K562 (cell line): Measurements from ENCODE around the gene IGSF3. TPM values are rescaled to one million over a fixed set of nuclear protein-coding genes. Genes with fewer than 3 reads are reported as not detected.

Source experiments
- ATAC-seq: fragments of 200-7000 bp; cut with Tn5 transposase; 3 replicates; pipeline ENCODE4 v1.9.1; 2020; ENCODE audit warnings: moderate library complexity
- BruUV-seq: library from RNA; stranded (reverse); fragments of 400-500 nt; replicated peaks from 2 replicates; lab custom pipeline; 2021; lab: Mats Ljungman, UMichigan
- CTCF ChIA-PET: fragments of 300-600 bp; formaldehyde crosslinking; extraction: SDS; loops from one replicate; lab custom pipeline; 2021; ENCODE audit warnings: low intra/inter-chr PET ratio; lab: Yijun Ruan, JAX
- POLR2A ChIA-PET: fragments of 300-600, 350-650 bp; sonication (Branson Sonifier 250); formaldehyde crosslinking; extraction: SDS; loops from one replicate; lab custom pipeline; 2021; ENCODE audit warnings: antibody characterized with exemption, inconsistent platforms; lab: Yijun Ruan, JAX
- DNase-seq, 4 experiments: peaks; one replicate each; pipeline versions ENCODE4 v3.0.0 to v3.0.0-alpha.2; 2011 to 2018; ENCODE audit warnings: low spot score in 3 of 4, mixed read lengths in 3 of 4; ENCODE audit errors: extremely low read depth in 1 of 4
- FAIRE-seq: peaks from 2 replicates; lab custom pipeline; 2011; peaks lifted over from hg19 to GRCh38; lab: Jason Lieb, UNC
- H2AFZ ChIP-seq: 2 replicates; pipeline ENCODE4 v1.6.0; 2011; ENCODE audit warnings: low read depth, low read length, control low read depth, inconsistent platforms
- H3K27ac ChIP-seq: fragments of 200-600 bp; 3 replicates; pipeline ENCODE4 v1.8.0; 2011; ENCODE audit warnings: low read depth, mild to moderate bottlenecking, control low read depth, inconsistent platforms, low read length, moderate library complexity, mixed read lengths; ENCODE audit errors: extremely low read depth
- H3K27me3 ChIP-seq, 2 experiments: fragments of 300-600 bp in 1 of 2; 2 replicates in 1 of 2; 3 replicates in 1 of 2; pipeline versions ENCODE4 v1.6.0 to v1.8.0; 2011; ENCODE audit warnings: inconsistent platforms in 2 of 2, low read length in 2 of 2, mild to moderate bottlenecking in 1 of 2, mixed read lengths in 1 of 2, moderate library complexity in 1 of 2; ENCODE audit not compliant: control insufficient read depth in 2 of 2, insufficient read depth in 2 of 2
- H3K36me3 ChIP-seq: fragments of 300-600 bp; 3 replicates; pipeline ENCODE4 v1.8.0; 2011; ENCODE audit warnings: mild to moderate bottlenecking, low read length, inconsistent platforms; ENCODE audit not compliant: control insufficient read depth, insufficient read depth
- H3K4me1 ChIP-seq, 2 experiments: fragments of 200-600 bp in 1 of 2; replicated peaks in 1 of 2; 2 replicates in 1 of 2; 3 replicates in 1 of 2; pipeline versions ENCODE4 v1.5.1 to v1.8.0; 2011; ENCODE audit warnings: inconsistent platforms in 2 of 2, low read length in 2 of 2, mild to moderate bottlenecking in 1 of 2, mixed read lengths in 1 of 2, moderate library complexity in 1 of 2; ENCODE audit not compliant: control insufficient read depth in 2 of 2, insufficient read depth in 2 of 2
- H3K4me2 ChIP-seq: 2 replicates; pipeline ENCODE4 v1.6.1; 2011; ENCODE audit warnings: low read length, control low read depth, inconsistent platforms, mixed read lengths; ENCODE audit not compliant: insufficient read depth
- H3K4me3 ChIP-seq: fragments of 200-600 bp; sonication (generic), shearing (Covaris generic); 2 replicates; pipeline ENCODE4 v1.5.1; 2016; ENCODE audit warnings: control low read depth, inconsistent platforms
- H3K79me2 ChIP-seq: fragments of 200-600 bp; 3 replicates; pipeline ENCODE4 v1.8.0; 2011; ENCODE audit warnings: low read length, inconsistent platforms; ENCODE audit not compliant: control insufficient read depth, insufficient read depth
- H3K9ac ChIP-seq, 2 experiments: 2 replicates each; pipeline versions ENCODE4 v1.6.0 to v1.6.1; 2011; ENCODE audit warnings: low read depth in 2 of 2, low read length in 2 of 2, control low read depth in 1 of 2, inconsistent platforms in 1 of 2, mild to moderate bottlenecking in 1 of 2, mixed read lengths in 1 of 2; ENCODE audit not compliant: insufficient read depth in 1 of 2
- H3K9me1 ChIP-seq: one replicate; pipeline ENCODE4 v1.6.0; 2011; ENCODE audit warnings: inconsistent platforms, mild to moderate bottlenecking, low read length, moderate library complexity; ENCODE audit not compliant: control insufficient read depth, insufficient read depth
- H3K9me3 ChIP-seq: replicated peaks from 2 replicates; pipeline ENCODE4 v1.5.1; 2011; ENCODE audit warnings: low read depth, low read length, inconsistent platforms; ENCODE audit not compliant: control insufficient read depth, insufficient read depth
- H4K20me1 ChIP-seq: replicated peaks from 2 replicates; pipeline ENCODE4 v1.6.1; 2011; ENCODE audit warnings: low read length, inconsistent platforms, mixed read lengths; ENCODE audit not compliant: control insufficient read depth, insufficient read depth
- MLX ChIP-seq, 2 experiments: fragments of 450-650 bp in 1 of 2; sonication (generic) in 1 of 2; formaldehyde crosslinking; conservative IDR thresholded peaks; 2 replicates each; pipeline versions ENCODE4 v1.4.0 to v1.8.1; 2020 to 2022; ENCODE audit warnings: mild to moderate bottlenecking in 1 of 2, missing genetic modification reagents in 1 of 2
- ZNF75A ChIP-seq: fragments of 450-650 bp; formaldehyde crosslinking; IDR thresholded peaks from 2 replicates; pipeline ENCODE4 v1.4.0; 2020; ENCODE audit warnings: mild to moderate bottlenecking
- ZSCAN29 ChIP-seq: fragments of 450-650 bp; IDR thresholded peaks from 2 replicates; pipeline ENCODE4 v1.6.1; 2017
- in situ Hi-C: fragments of 300-500 bp; cut with MboI; formaldehyde crosslinking; loops from 4 replicates; pipeline ENCODE4 v1.15.0; 2018; ENCODE audit warnings: inconsistent platforms, mixed read lengths
- intact Hi-C: fragments of 100-400 bp; cut with micrococcal nuclease; formaldehyde crosslinking; loops from 2 replicates; pipeline ENCODE4 v1.14.2; 2022
- polyA plus RNA-seq, 8 experiments: library from polyadenylated mRNA; depleted of rRNA in 4 of 8; stranded (reverse) in 5 of 8; unstranded in 3 of 8; fragments of >200 nt; fragmentation: Nextera tagmentation in 2 of 8; fragmentation: Illumina TruSeq in 1 of 8; extraction: Ambion mirVana in 2 of 8; extraction: Trizol in 1 of 8; gene quantifications; 2 replicates each; pipeline versions ENCODE4 v1.2.1 to v1.2.3, GENCODE V29; 2011 to 2014; ENCODE audit warnings: inconsistent platforms in 1 of 8, missing spikeins in 1 of 8
- total RNA-seq, 7 experiments: library from RNA; depleted of rRNA in 6 of 7; stranded (reverse); fragments of >200 nt in 6 of 7; fragmentation: Illumina TruSeq in 2 of 7; extraction: Trizol in 2 of 7; gene quantifications; 2 replicates each; pipeline versions ENCODE4 v1.2.1 to v1.2.3, GENCODE V29; 2011 to 2021; ENCODE audit warnings: low replicate concordance in 1 of 7

Gene IGSF3
- total and polyA plus RNA-seq, 9 of the 15 experiments (the other 6 are each of a cell fraction or from before 2014, with no cell fraction given), result 1.1 to 15.0 (median 8.3) TPM

GRCh38 chr1:116569381-116569670 lies 98.2 kb downstream of the IGSF3 start:
- ATAC-seq, result no peak
- H3K79me2 ChIP-seq, result peaks cover 66% of the 10 kb centered on the region
- CTCF ChIA-PET, result no interaction called here
- H3K36me3 ChIP-seq, result peaks cover 7% of the 10 kb centered on the region; the same call in 2 of the 3 replicates
- peak overlapping the region in 1 of 2 experiments; percentile 7; a peak in 1 of 4 replicates for H3K9ac ChIP-seq
- intact Hi-C loops (no loop called here), in situ Hi-C loops (no loop called here)
- TF ChIP-seq ZSCAN29 (no peak), MLX (CRISPR knock-in tag; conservative IDR thresholded peaks at IDR 0.05) (0 out of 4 replicates have a peak, but pooled peaks of 1 of the 2 experiments have one; percentile 0), ZNF75A (CRISPR knock-in tag) (0 out of 2 replicates have a peak, but pooled peaks have one; percentile 45)
- POLR2A ChIA-PET, result interaction anchor here (0.7 to 1.8 kb wide), 9 partner anchors 9 to 491 kb away, joined by 3 to 7 read pairs (median 4); no protein-coding TSS in a partner anchor
- TSS peak; percentile 32 for BruUV-seq
- peak in 1 of 4 experiments; percentile 12 for DNase-seq
- FAIRE-seq, result no peak
- H3K4me3 ChIP-seq, result peak overlapping the region; percentile 82; the same call in 1 of the 2 replicates
- peaks cover 45 to 49% of the 10 kb centered on the region in 2 experiments for H3K4me1 ChIP-seq
- no peak overlapping the region for H2AFZ ChIP-seq
- no peak overlapping the region for H3K27ac ChIP-seq
- no peaks in the 10 kb centered on the region for H3K27me3 ChIP-seq
- peaks cover 18% of the 10 kb centered on the region; the same call in 1 of the 2 replicates for H4K20me1 ChIP-seq
- H3K9me3 ChIP-seq, result peaks cover 6% of the 10 kb centered on the region
- H3K9me1 ChIP-seq, result no peaks in the 10 kb centered on the region
- peak overlapping the region; percentile 92 for H3K4me2 ChIP-seq
